ENCODE results near the gene TUT4. TPM values are rescaled to one million over a fixed set of nuclear protein-coding genes. Genes with fewer than 3 reads are reported as not detected.
A peak's percentile ranks its signal among the peaks of the same experiment; 100 is the strongest.

The TUT4 gene
- polyA plus RNA-seq, 3 donors, result 4.3 to 24.2 (median 7.6) TPM

- intact Hi-C loops (cut with micrococcal nuclease), result no loop called here
- H3K27ac ChIP-seq (ENCODE audit: low read depth in 1 of 2, low read length in 2 of 2), result no peak overlapping the region
- H3K79me2 ChIP-seq (ENCODE audit: insufficient read depth, low read length), result peaks cover 3% of the 10 kb centered on the region
- WGBS (ENCODE audit: insufficient coverage), result 100% methylated on average over 1 of the region's 3 CpGs
- Mint-ChIP-seq H3K27me3 (ENCODE audit: low read depth in 3 of 3) (peaks cover 0 to 2% (median 0%) of the 10 kb centered on the region in 3 donors), H3K36me3 (peaks cover 39 to 60% of the 10 kb centered on the region in 2 donors), H3K4me3 (no peak overlapping the region), H3K9me3 (no peaks in the 10 kb centered on the region), H3K4me1 (peaks cover 14% of the 10 kb centered on the region), H3K27ac (no peak overlapping the region)
- no peaks in the 10 kb centered on the region for H3K9me3 ChIP-seq (replicated peaks in 1 of 2; ENCODE audit: control insufficient read depth in 1 of 2, insufficient read depth in 1 of 2, low read length in 2 of 2)
- H3K27me3 ChIP-seq (ENCODE audit: control insufficient read depth in 2 of 2, insufficient read depth in 2 of 2, low read length in 2 of 2), result no peaks in the 10 kb centered on the region
- peaks cover 7% of the 10 kb centered on the region for H4K20me1 ChIP-seq (ENCODE audit: insufficient read depth, low read length)
- TF ChIP-seq CTCF (IDR thresholded peaks at IDR 0.05), result no peak
- H3K4me2 ChIP-seq (replicated peaks; ENCODE audit: extremely low read depth, low read length, poor library complexity, severe bottlenecking), result no peak overlapping the region
- no peak for DNase-seq
- H3K4me3 ChIP-seq (replicated peaks in 1 of 3; ENCODE audit: low read depth in 2 of 3, low read length in 3 of 3), result no peak overlapping the region
- no peak overlapping the region for H2AFZ ChIP-seq (ENCODE audit: insufficient read depth, low read depth, low read length, poor library complexity, severe bottlenecking)
- H3K36me3 ChIP-seq (replicated peaks in 1 of 2; ENCODE audit: control insufficient read depth in 1 of 2, insufficient read depth in 2 of 2, low read length in 2 of 2), result peaks cover 20 to 61% of the 10 kb centered on the region in 2 donors
- H3K4me1 ChIP-seq (ENCODE audit: control insufficient read depth in 1 of 2, insufficient read depth in 2 of 2, low read length in 2 of 2), result peaks cover 0 to 11% of the 10 kb centered on the region in 2 donors
- no peak overlapping the region for H3K9ac ChIP-seq (ENCODE audit: insufficient read depth, low read length, poor library complexity, severe bottlenecking)
These were observed 126.5 kb downstream of the TUT4 start for GRCh38 chr1:52426371-52426770.

GRCh38 chr1:52424813-52425212, 128.1 kb downstream of the TUT4 start:
- intact Hi-C loops (cut with micrococcal nuclease), result no loop called here
- DNase-seq, result no peak
- peaks cover 19 to 63% of the 10 kb centered on the region in 2 donors for H3K36me3 ChIP-seq (replicated peaks in 1 of 2; ENCODE audit: control insufficient read depth in 1 of 2, insufficient read depth in 2 of 2, low read length in 2 of 2)

More at GRCh38 chr1:52424813-52425212, 128.1 kb downstream of the TUT4 start:
- TF ChIP-seq CTCF (IDR thresholded peaks at IDR 0.05), result no peak
- Histone ChIP-seq H3K4me2 (replicated peaks; ENCODE audit: extremely low read depth, low read length, poor library complexity, severe bottlenecking) (no peak overlapping the region), H3K4me3 (replicated peaks in 1 of 3; ENCODE audit: low read depth in 2 of 3, low read length in 3 of 3) (no peak overlapping the region), H3K27me3 (ENCODE audit: control insufficient read depth in 2 of 2, insufficient read depth in 2 of 2, low read length in 2 of 2) (no peaks in the 10 kb centered on the region), H3K4me1 (ENCODE audit: control insufficient read depth in 1 of 2, insufficient read depth in 2 of 2, low read length in 2 of 2) (peaks cover 0 to 11% of the 10 kb centered on the region in 2 donors), H3K79me2 (ENCODE audit: insufficient read depth, low read length) (peaks cover 4% of the 10 kb centered on the region), H3K9me3 (replicated peaks in 1 of 2; ENCODE audit: control insufficient read depth in 1 of 2, insufficient read depth in 1 of 2, low read length in 2 of 2) (no peaks in the 10 kb centered on the region), H3K9ac (ENCODE audit: insufficient read depth, low read length, poor library complexity, severe bottlenecking) (no peak overlapping the region), H2AFZ (ENCODE audit: insufficient read depth, low read depth, low read length, poor library complexity, severe bottlenecking) (no peak overlapping the region), H4K20me1 (ENCODE audit: insufficient read depth, low read length) (peaks cover 7% of the 10 kb centered on the region), H3K27ac (ENCODE audit: low read depth in 1 of 2, low read length in 2 of 2) (no peak overlapping the region)
- H3K4me3 Mint-ChIP-seq, result no peak overlapping the region
- peaks cover 37 to 53% of the 10 kb centered on the region in 2 donors for H3K36me3 Mint-ChIP-seq
- H3K27me3 Mint-ChIP-seq (ENCODE audit: low read depth in 3 of 3), result no peaks in the 10 kb centered on the region
- 86% methylated on average over 1 of the region's 1 CpG for WGBS (ENCODE audit: insufficient coverage)
- peaks cover 14% of the 10 kb centered on the region for H3K4me1 Mint-ChIP-seq
- H3K27ac Mint-ChIP-seq, result peak overlapping the region in 2 of 7 donors; percentile 2 to 5
- H3K9me3 Mint-ChIP-seq, result no peaks in the 10 kb centered on the region

Data from CD14-positive monocyte (primary cell).